IMR-90 (cell line): ENCODE measurements around the gene MMP14. TPM values are rescaled to one million over a fixed set of nuclear protein-coding genes. Genes with fewer than 3 reads are reported as not detected.

Experiments used
- ATAC-seq: fragments of 200-7000 bp; cut with Tn5 transposase; 2 replicates; pipeline ENCODE4 v1.9.1; 2020; ENCODE audit warnings: low read depth, mild to moderate bottlenecking, moderate library complexity
- BruUV-seq: library from RNA; stranded (reverse); fragments of 400-500 nt; replicated peaks from 2 replicates; lab custom pipeline; 2021; lab: Mats Ljungman, UMichigan
- CTCF ChIA-PET: fragments of 300-600 bp; formaldehyde crosslinking; extraction: SDS; loops from one replicate; lab custom pipeline; 2021; ENCODE audit warnings: antibody characterized with exemption; lab: Yijun Ruan, JAX
- POLR2A ChIA-PET: fragments of 300-600 bp; sonication (Branson Sonifier 250); formaldehyde crosslinking; loops from one replicate; lab custom pipeline; 2022; ENCODE audit warnings: antibody characterized with exemption; ENCODE audit not compliant: unreplicated experiment; lab: Charles Lee
- DNase-seq: peaks from one replicate; pipeline ENCODE4 v3.0.0; 2013
- H2AFZ ChIP-seq: replicated peaks from 2 replicates; pipeline ENCODE3; 2013; ENCODE audit warnings: low read length, mild to moderate bottlenecking; ENCODE audit not compliant: poor library complexity
- H2AK5ac ChIP-seq: 2 replicates; pipeline ENCODE4 v1.6.1; 2013; ENCODE audit warnings: low read depth, low read length, inconsistent platforms
- H2AK9ac ChIP-seq: replicated peaks from 2 replicates; pipeline ENCODE3; 2013; ENCODE audit warnings: mild to moderate bottlenecking, low read depth, low read length, moderate library complexity; ENCODE audit not compliant: poor library complexity
- H2BK120ac ChIP-seq: 2 replicates; pipeline ENCODE4 v1.6.1; 2013; ENCODE audit warnings: low read depth, low read length, inconsistent platforms
- H2BK15ac ChIP-seq: 3 replicates; pipeline ENCODE4 v1.6.1; 2013; ENCODE audit warnings: low read depth, low read length, inconsistent platforms
- H2BK20ac ChIP-seq: 2 replicates; pipeline ENCODE4 v1.6.1; 2013; ENCODE audit warnings: low read depth, mild to moderate bottlenecking, inconsistent platforms, low read length, moderate library complexity
- H2BK5ac ChIP-seq: 2 replicates; pipeline ENCODE4 v1.6.1; 2013; ENCODE audit warnings: mild to moderate bottlenecking, low read depth, low read length, inconsistent platforms; ENCODE audit not compliant: poor library complexity, severe bottlenecking
- H3K14ac ChIP-seq: replicated peaks from 2 replicates; pipeline ENCODE4 v1.6.1; 2013; ENCODE audit warnings: low read depth, low read length, inconsistent platforms
- H3K18ac ChIP-seq: 2 replicates; pipeline ENCODE4 v1.6.1; 2013; ENCODE audit warnings: low read depth, low read length, control low read depth
- H3K23ac ChIP-seq: 2 replicates; pipeline ENCODE4 v1.6.1; 2013; ENCODE audit warnings: low read depth, low read length, inconsistent platforms
- H3K27ac ChIP-seq: 2 replicates; pipeline ENCODE4 v1.5.1; 2013; ENCODE audit warnings: mild to moderate bottlenecking, control low read depth, low read length; ENCODE audit not compliant: insufficient read depth
- H3K27me3 ChIP-seq: 2 replicates; pipeline ENCODE4 v1.6.1; 2013; ENCODE audit warnings: low read length; ENCODE audit not compliant: control insufficient read depth, insufficient read depth
- H3K36me3 ChIP-seq: 2 replicates; pipeline ENCODE4 v1.6.1; 2013; ENCODE audit warnings: low read length, mixed read lengths; ENCODE audit not compliant: control insufficient read depth, insufficient read depth
- H3K4ac ChIP-seq: 2 replicates; pipeline ENCODE4 v1.6.1; 2013; ENCODE audit warnings: low read depth, low read length, inconsistent platforms
- H3K4me1 ChIP-seq: 2 replicates; pipeline ENCODE4 v1.6.1; 2013; ENCODE audit warnings: low read length, mixed read lengths; ENCODE audit not compliant: control insufficient read depth, insufficient read depth
- H3K4me2 ChIP-seq: 2 replicates; pipeline ENCODE4 v1.6.1; 2013; ENCODE audit warnings: low read depth, mild to moderate bottlenecking, control low read depth, low read length, moderate library complexity
- H3K4me3 ChIP-seq: 2 replicates; pipeline ENCODE4 v1.5.1; 2013; ENCODE audit warnings: low read depth, mild to moderate bottlenecking, control low read depth, low read length, moderate library complexity; ENCODE audit not compliant: insufficient read depth
- H3K56ac ChIP-seq: 2 replicates; pipeline ENCODE4 v1.6.1; 2013; ENCODE audit warnings: low read length, inconsistent platforms; ENCODE audit not compliant: insufficient read depth; ENCODE audit errors: extremely low read depth
- H3K79me1 ChIP-seq, 2 experiments: 2 replicates each; pipeline ENCODE4 v1.6.1; 2013; ENCODE audit warnings: low read length in 2 of 2, inconsistent platforms in 1 of 2, low read depth in 1 of 2
- H3K9ac ChIP-seq: 2 replicates; pipeline ENCODE4 v1.6.1; 2013; ENCODE audit warnings: low read depth, low read length, control low read depth
- H3K9me1 ChIP-seq: 2 replicates; pipeline ENCODE4 v1.6.1; 2013; ENCODE audit warnings: low read length, inconsistent platforms; ENCODE audit not compliant: insufficient read depth
- H3K9me3 ChIP-seq: 2 replicates; pipeline ENCODE4 v1.6.1; 2013; ENCODE audit warnings: low read length; ENCODE audit not compliant: control insufficient read depth, insufficient read depth
- H4K20me1 ChIP-seq: 2 replicates; pipeline ENCODE4 v1.6.1; 2013; ENCODE audit warnings: low read length, inconsistent platforms; ENCODE audit not compliant: insufficient read depth
- H4K5ac ChIP-seq: 2 replicates; pipeline ENCODE4 v1.6.1; 2013; ENCODE audit warnings: mild to moderate bottlenecking, low read depth, low read length, control low read depth
- H4K8ac ChIP-seq, 2 experiments: 2 replicates each; pipeline ENCODE4 v1.6.1; 2013; ENCODE audit warnings: low read depth in 2 of 2, low read length in 2 of 2, control low read depth in 1 of 2, inconsistent platforms in 1 of 2
- H4K91ac ChIP-seq: 2 replicates; pipeline ENCODE4 v1.6.1; 2013; ENCODE audit warnings: low read depth, low read length, inconsistent platforms; ENCODE audit not compliant: insufficient read depth
- BHLHE40 ChIP-seq: fragments of 150-350 bp; IDR thresholded peaks from 2 replicates; pipeline ENCODE4 v1.6.1; 2016; ENCODE audit warnings: mild to moderate bottlenecking, low read depth, low read length
- ELK1 ChIP-seq: fragments of 150-350 bp; IDR thresholded peaks from 2 replicates; pipeline ENCODE4 v1.6.1; 2016; ENCODE audit warnings: low read depth, mild to moderate bottlenecking, low read length, moderate library complexity, borderline replicate concordance
- FOS ChIP-seq: fragments of 150-350 bp; IDR thresholded peaks from 2 replicates; pipeline ENCODE4 v1.6.1; 2016; ENCODE audit warnings: low read depth, low read length
- MAZ ChIP-seq: IDR thresholded peaks from 2 replicates; pipeline ENCODE4 v1.6.1; 2012; ENCODE audit warnings: low read depth, mild to moderate bottlenecking, low read length, improper control_type of control experiment, moderate library complexity, borderline replicate concordance
- NFE2L2 ChIP-seq: fragments of 150-350 bp; IDR thresholded peaks from 2 replicates; pipeline ENCODE4 v1.6.1; 2016; ENCODE audit warnings: low read depth, mild to moderate bottlenecking, low read length
- POLR2A ChIP-seq: IDR thresholded peaks from 2 replicates; pipeline ENCODE4 v1.6.1; 2012; ENCODE audit warnings: mild to moderate bottlenecking, low read depth, low read length
- RAD21 ChIP-seq: IDR thresholded peaks from 2 replicates; pipeline ENCODE4 v1.6.1; 2012; ENCODE audit warnings: low read length, improper control_type of control experiment
- SMC3 ChIP-seq: fragments of 150-350 bp; IDR thresholded peaks from 2 replicates; pipeline ENCODE4 v1.6.1; 2016; ENCODE audit warnings: low read depth, mild to moderate bottlenecking, antibody characterized with exemption, low read length, moderate library complexity
- USF2 ChIP-seq: fragments of 150-350 bp; IDR thresholded peaks from 2 replicates; pipeline ENCODE4 v1.6.1; 2017; ENCODE audit warnings: mild to moderate bottlenecking, antibody characterized with exemption, low read length, low read depth
- WGBS, 2 experiments: methylation state at CpG; one replicate each; pipeline versions ENCODE4 v1.1.5 to v1.1.7; 2013; ENCODE audit warnings: missing lambda C conversion rate in 2 of 2; ENCODE audit not compliant: insufficient read length in 1 of 2; ENCODE audit errors: extremely low coverage in 2 of 2; 5-methylcytosine and 5-hydroxymethylcytosine counted together
- dilution Hi-C: fragments of 300-500 bp; cut with HindIII; formaldehyde crosslinking; loops from one replicate; pipeline ENCODE4 v1.14.3; 2018; ENCODE audit warnings: low sequenced_read_pairs; ENCODE audit not compliant: unreplicated experiment
- in situ Hi-C: fragments of 300-500 bp; cut with MboI; formaldehyde crosslinking; loops from 3 replicates; pipeline ENCODE4 v1.14.3; 2019; ENCODE audit warnings: low sequenced_read_pairs, inconsistent platforms, mixed read lengths
- intact Hi-C: fragments of 100-400 bp; cut with micrococcal nuclease; formaldehyde crosslinking; loops from 2 replicates; pipeline ENCODE4 v1.10.0; 2022
- polyA plus RNA-seq, 3 experiments: library from polyadenylated mRNA; depleted of rRNA; stranded (reverse); fragments of >200 nt; gene quantifications; 2 replicates each; pipeline ENCODE4 v1.2.3, GENCODE V29; 2012; ENCODE audit warnings: low replicate concordance in 1 of 3
- total RNA-seq: library from RNA; depleted of rRNA; stranded (reverse); fragments of >200 nt; gene quantifications from 2 replicates; pipeline ENCODE4 v1.2.3, GENCODE V29; 2012

The MMP14 gene
- total and polyA plus RNA-seq, 2 of the 4 experiments (the other 2 are of a cell fraction): 156 to 315 TPM

DNA sequence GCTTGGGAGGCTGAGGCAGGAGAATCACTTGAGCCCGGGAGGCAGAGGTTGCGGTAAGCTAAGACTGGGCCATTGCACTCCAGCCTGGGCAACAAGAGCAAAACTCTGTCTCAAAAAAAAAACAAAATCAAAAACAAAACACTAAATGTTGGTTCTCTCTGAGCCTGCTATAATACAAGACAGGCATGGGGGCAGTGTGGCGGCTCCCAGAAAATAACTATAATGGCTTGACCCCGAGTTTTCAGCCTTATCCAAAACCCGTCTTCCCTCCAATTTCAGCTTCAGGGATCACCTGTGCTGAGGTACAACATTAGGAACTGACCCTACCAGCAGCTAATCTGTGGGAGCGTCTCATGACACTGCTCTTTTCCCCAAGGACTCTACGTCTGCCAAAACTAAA is 22.0 kb upstream of the MMP14 start:
- no peak overlapping the region for H4K91ac ChIP-seq
- H2AK9ac ChIP-seq: no peak overlapping the region
- no peak overlapping the region for H2AFZ ChIP-seq
- no peak overlapping the region for H3K14ac ChIP-seq
- H3K23ac ChIP-seq: no peak overlapping the region
- POLR2A ChIA-PET: no interaction called here
- 80% methylated on average over 1 of the region's 7 CpGs; no CpG with 5 or more reads in 1 of the 2 experiments for WGBS, 2 experiments
- no peak overlapping the region for H3K27ac ChIP-seq
- dilution Hi-C loops: no loop called here
- no peak overlapping the region for H3K56ac ChIP-seq
- H3K36me3 ChIP-seq: no peaks in the 10 kb centered on the region
- H2BK5ac ChIP-seq: no peak overlapping the region
- H3K18ac ChIP-seq: no peak overlapping the region
- no peak overlapping the region for H3K4me3 ChIP-seq
- TF ChIP-seq NFE2L2 (no peak), RAD21 (no peak), POLR2A (no peak), USF2 (no peak), FOS (no peak), ELK1 (no peak), BHLHE40 (no peak), SMC3 (no peak), MAZ (no peak)
- H3K9ac ChIP-seq: no peak overlapping the region
- no peak for ATAC-seq
- H2BK20ac ChIP-seq: no peak overlapping the region
- H2AK5ac ChIP-seq: no peak overlapping the region
- H3K4me2 ChIP-seq: no peak overlapping the region
- no peaks in the 10 kb centered on the region for H3K9me3 ChIP-seq
- CTCF ChIA-PET: no interaction called here
- no peak for DNase-seq
- H3K27me3 ChIP-seq: no peaks in the 10 kb centered on the region
- in situ Hi-C loops: no loop called here
- H4K5ac ChIP-seq: no peak overlapping the region
- H3K4me1 ChIP-seq: peaks cover 20% of the 10 kb centered on the region
- H4K20me1 ChIP-seq: no peaks in the 10 kb centered on the region
- no peak overlapping the region for H2BK120ac ChIP-seq
- intact Hi-C loops: no loop called here
- H3K4ac ChIP-seq: no peak overlapping the region
- no peak overlapping the region for H2BK15ac ChIP-seq
- H4K8ac ChIP-seq: no peak overlapping the region
- BruUV-seq: no TSS peak
- no peaks in the 10 kb centered on the region for H3K79me1 ChIP-seq
- H3K9me1 ChIP-seq: peaks cover 15% of the 10 kb centered on the region
